ENCODE results near the gene TTL.
"Not testable (repeated sequence)": the region's sequence is repeated elsewhere in the genome, so short reads cannot be mapped to it uniquely, and the experiment has no call there.

TTL gene

GRCh38 chr2:112474844-112475486 lies 7.0 kb upstream of the TTL start:
- no peak for DNase-seq (ENCODE audit: low read depth)

- no peak for DNase-seq (ENCODE audit: low read depth)
These were observed 5.5 kb upstream of the TTL start for GRCh38 chr2:112476434-112476833.

GRCh38 chr2:112480530-112481049 lies 1.4 kb upstream of the TTL start:
- no peak for DNase-seq (ENCODE audit: low read depth)

GRCh38 chr2:112481050-112481527 lies 867 bp upstream of the TTL start:
- DNase-seq (ENCODE audit: low read depth) = peak; percentile 82

GRCh38 chr2:112482309-112483041 lies 519 bp downstream of the TTL start:
- no peak for DNase-seq (ENCODE audit: low read depth)

GRCh38 chr2:112483042-112483473 lies 1.1 kb downstream of the TTL start:
- no peak for DNase-seq (ENCODE audit: low read depth)

GRCh38 chr2:112483831-112484230 lies 1.9 kb downstream of the TTL start:
- no peak for DNase-seq (ENCODE audit: low read depth)

GRCh38 chr2:112485849-112486248 lies 3.9 kb downstream of the TTL start:
- DNase-seq (ENCODE audit: low read depth) = no peak

- no peak for DNase-seq (ENCODE audit: low read depth)
These were observed 4.9 kb downstream of the TTL start for GRCh38 chr2:112486895-112487294.

- no peak for DNase-seq (ENCODE audit: low read depth)
These were observed 5.5 kb downstream of the TTL start for GRCh38 chr2:112487444-112487961.

- no peak for DNase-seq (ENCODE audit: low read depth)
These were observed 6.2 kb downstream of the TTL start for GRCh38 chr2:112488201-112488600.

- DNase-seq (ENCODE audit: low read depth) = no peak
These were observed 10.0 kb downstream of the TTL start for GRCh38 chr2:112491946-112492345.

- DNase-seq (ENCODE audit: low read depth) = no peak
These were observed 11.1 kb downstream of the TTL start for GRCh38 chr2:112493048-112493447.

GRCh38 chr2:112493858-112494648 lies 12.1 kb downstream of the TTL start:
- DNase-seq (ENCODE audit: low read depth) = no peak

GRCh38 chr2:112494828-112495227 lies 12.9 kb downstream of the TTL start:
- no peak for DNase-seq (ENCODE audit: low read depth)

GRCh38 chr2:112495878-112496277 lies 13.9 kb downstream of the TTL start:
- DNase-seq (ENCODE audit: low read depth) = not testable (repeated sequence)

GRCh38 chr2:112500850-112501484 lies 19.0 kb downstream of the TTL start:
- not testable (repeated sequence) for DNase-seq (ENCODE audit: low read depth)

GRCh38 chr2:112509239-112509998 lies 27.5 kb downstream of the TTL start:
- not testable (repeated sequence) for DNase-seq (ENCODE audit: low read depth)

- no peak for DNase-seq (ENCODE audit: low read depth)
These were observed 34.8 kb downstream of the TTL start for GRCh38 chr2:112516801-112517200.

- DNase-seq (ENCODE audit: low read depth) = no peak
These were observed 36.9 kb downstream of the TTL start for GRCh38 chr2:112518807-112519206.

GRCh38 chr2:112519506-112519905 lies 37.5 kb downstream of the TTL start:
- DNase-seq (ENCODE audit: low read depth) = no peak

Data from activated T-cell treated with anti-CD3 and anti-CD28 coated beads for 24 hours (primary cell).